Loucy (cell line): Measurements from ENCODE around the gene ITGB8.

Experiments used
- CTCF ChIP-seq: fragments of 200-600 bp; sonication (generic); conservative IDR thresholded peaks from 2 replicates; pipeline ENCODE4 v1.5.1; 2014; ENCODE audit warnings: mild to moderate bottlenecking, antibody characterized with exemption, low read length
- EZH2phosphoT487 ChIP-seq: fragments of 200-600 bp; IDR thresholded peaks from 2 replicates; pipeline ENCODE4 v1.6.1; 2018; ENCODE audit warnings: antibody characterized with exemption, mild to moderate bottlenecking, moderate library complexity, borderline replicate concordance

- TF ChIP-seq CTCF (no peak), EZH2phosphoT487 (no peak)
These were observed 22.0 kb downstream of the ITGB8 start for GRCh38 chr7:20352573-20353306.
